Omental fat pad (tissue), 4 donors: Measurements from ENCODE around the gene ARMC3. TPM values are rescaled to one million over a fixed set of nuclear protein-coding genes. Genes with fewer than 3 reads are reported as not detected.

ENCODE experiments used
- ATAC-seq: fragments of 150-250 bp; one replicate; pipeline ENCODE4 v1.9.1; 2016; ENCODE audit warnings: mild to moderate bottlenecking, moderate library complexity; ENCODE audit not compliant: low FRiP score
- DNase-seq: peaks from one replicate; pipeline ENCODE4 v3.0.0-alpha.2; 2019; ENCODE audit warnings: low spot score
- total RNA-seq, 4 donors: library from RNA; depleted of rRNA; stranded (reverse); fragments of >200 nt; gene quantifications; one replicate each; pipeline ENCODE4 v1.1.0, GENCODE V29; 2016
- TF ChIP-seq, protein P1 (sequence below), 3 donors: fragments of 450-650 bp; IDR thresholded peaks; one replicate each; pipeline ENCODE4 v1.5.1; 2016 to 2017; ENCODE audit warnings: antibody characterized with exemption in 3 of 3, mild to moderate bottlenecking in 3 of 3, moderate library complexity in 2 of 3

The ARMC3 gene
- total RNA-seq, 4 donors from 2014 or later = not detected

DNA sequence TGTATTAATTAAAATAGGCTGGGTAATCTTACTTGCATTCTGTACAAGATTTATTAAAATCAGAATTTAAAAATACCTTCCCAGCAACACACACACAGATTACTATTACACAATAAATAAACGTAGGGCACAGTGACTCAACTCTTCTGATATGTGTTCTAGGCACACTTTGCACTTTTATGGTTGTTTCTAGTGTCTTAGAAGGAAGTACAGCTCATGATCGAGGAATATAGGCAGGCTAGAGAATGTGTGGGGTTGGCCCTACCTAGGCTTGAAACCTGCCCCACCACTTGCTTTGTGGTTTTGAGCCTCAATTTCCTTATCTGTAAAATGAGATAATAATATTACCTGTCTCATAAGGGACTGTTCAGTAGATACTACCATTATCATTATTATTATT is 30.5 kb downstream of the ARMC3 start:
- TF ChIP-seq, protein P1, sequence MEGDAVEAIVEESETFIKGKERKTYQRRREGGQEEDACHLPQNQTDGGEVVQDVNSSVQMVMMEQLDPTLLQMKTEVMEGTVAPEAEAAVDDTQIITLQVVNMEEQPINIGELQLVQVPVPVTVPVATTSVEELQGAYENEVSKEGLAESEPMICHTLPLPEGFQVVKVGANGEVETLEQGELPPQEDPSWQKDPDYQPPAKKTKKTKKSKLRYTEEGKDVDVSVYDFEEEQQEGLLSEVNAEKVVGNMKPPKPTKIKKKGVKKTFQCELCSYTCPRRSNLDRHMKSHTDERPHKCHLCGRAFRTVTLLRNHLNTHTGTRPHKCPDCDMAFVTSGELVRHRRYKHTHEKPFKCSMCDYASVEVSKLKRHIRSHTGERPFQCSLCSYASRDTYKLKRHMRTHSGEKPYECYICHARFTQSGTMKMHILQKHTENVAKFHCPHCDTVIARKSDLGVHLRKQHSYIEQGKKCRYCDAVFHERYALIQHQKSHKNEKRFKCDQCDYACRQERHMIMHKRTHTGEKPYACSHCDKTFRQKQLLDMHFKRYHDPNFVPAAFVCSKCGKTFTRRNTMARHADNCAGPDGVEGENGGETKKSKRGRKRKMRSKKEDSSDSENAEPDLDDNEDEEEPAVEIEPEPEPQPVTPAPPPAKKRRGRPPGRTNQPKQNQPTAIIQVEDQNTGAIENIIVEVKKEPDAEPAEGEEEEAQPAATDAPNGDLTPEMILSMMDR (IDR thresholded peaks at IDR 0.05) = no peak
- DNase-seq = no peak
- no peak for ATAC-seq

DNA sequence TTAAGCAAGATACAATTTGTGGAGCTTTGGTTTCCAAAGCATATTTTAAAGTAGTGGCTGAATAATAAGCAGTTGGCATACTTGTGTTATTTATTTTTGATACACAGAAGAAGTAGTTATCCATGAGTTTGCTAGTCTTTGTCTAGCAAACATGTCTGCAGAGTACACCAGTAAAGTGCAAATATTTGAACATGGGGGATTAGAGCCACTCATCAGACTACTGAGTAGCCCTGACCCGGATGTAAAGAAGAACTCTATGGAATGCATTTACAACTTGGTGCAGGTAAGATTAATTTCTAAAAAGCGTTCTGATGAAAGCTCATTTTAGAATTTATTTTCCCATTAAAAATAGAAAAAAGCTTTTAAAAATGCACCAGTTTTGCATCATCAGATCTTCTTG is 31.4 kb downstream of the ARMC3 start:
- DNase-seq (no peak), ATAC-seq (no peak)
- TF ChIP-seq, protein P1 (IDR thresholded peaks at IDR 0.05) = no peak

DNA sequence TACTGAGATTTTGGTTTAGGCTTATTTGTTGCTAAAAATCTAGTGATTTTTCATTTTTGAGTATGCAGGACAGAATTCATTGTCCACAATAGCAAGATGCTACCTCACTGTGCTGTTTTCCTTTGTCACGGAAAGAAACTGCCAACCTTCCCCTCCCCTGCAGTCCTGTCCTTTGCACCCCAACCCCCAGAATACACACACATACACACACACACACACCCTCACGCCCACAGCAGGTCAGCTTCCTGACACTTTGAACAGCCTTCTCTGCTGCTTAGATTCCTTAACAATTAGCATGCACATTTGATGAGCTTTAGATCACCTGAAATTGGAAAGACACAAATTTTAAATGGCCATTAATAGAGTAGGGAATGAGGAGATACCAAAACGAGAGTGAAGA is 32.1 kb downstream of the ARMC3 start:
- no peak for DNase-seq
- TF ChIP-seq, protein P1 (IDR thresholded peaks at IDR 0.05) = no peak
- ATAC-seq = no peak

DNA sequence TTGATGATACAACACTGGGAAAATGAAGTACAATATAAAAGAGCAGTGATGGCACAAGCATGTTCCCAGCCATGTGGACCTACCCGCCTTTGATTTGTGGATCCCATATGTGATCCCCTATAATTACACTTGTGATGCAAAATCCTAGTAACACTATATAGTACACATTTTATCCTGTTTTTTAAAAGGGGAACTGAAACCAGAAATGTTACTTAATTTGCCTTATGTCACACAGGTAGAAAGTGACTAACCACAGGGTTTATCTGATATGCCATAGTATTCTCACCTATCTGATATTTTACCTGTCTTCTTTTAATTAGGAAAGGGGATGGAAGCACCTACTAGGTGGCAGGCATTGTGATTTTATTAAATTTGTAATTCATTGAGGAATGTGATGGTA is 35.0 kb downstream of the ARMC3 start:
- DNase-seq (no peak), ATAC-seq (no peak)
- TF ChIP-seq, protein P1 (IDR thresholded peaks at IDR 0.05) = no peak

DNA sequence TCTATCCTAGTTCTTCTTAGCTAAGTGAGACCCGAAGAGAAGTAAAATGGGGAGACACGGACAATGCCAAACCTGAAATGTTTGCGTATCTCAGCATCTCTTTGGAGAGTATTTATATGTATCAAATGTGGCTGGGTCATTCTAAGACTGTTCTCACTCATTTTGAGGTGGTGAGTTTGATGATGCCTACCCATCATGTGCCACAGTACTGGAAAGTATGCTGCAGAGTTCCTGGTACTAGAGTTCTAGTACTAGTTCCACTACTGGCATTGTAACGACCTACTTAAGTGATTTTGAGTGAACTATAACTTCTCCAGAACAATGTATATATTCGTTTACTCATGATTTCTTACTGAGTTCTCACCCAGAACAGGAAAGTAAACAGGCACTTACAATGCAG is 41.9 kb downstream of the ARMC3 start:
- DNase-seq (no peak), ATAC-seq (no peak)
- TF ChIP-seq, protein P1 (IDR thresholded peaks at IDR 0.05) = no peak

DNA sequence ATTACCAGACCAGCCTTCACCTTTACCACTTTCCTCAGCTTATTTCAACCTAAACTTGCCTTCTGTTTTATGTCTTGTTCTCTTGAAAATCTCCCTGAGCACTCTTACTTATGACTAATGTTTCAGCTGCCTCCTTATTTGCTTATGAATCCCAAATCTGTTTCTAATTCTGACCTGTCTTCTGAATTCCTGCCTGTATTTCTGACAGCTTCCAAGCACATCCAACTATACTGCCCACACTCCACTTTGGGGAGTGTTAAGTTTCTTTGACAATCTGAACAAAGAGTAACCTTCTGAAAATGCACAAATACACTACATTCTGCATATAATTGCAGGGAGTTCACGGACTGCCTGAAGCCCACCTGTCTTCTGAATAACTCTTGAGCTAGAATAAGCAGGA is 48.7 kb downstream of the ARMC3 start:
- TF ChIP-seq, protein P1 (IDR thresholded peaks at IDR 0.05) = no peak
- ATAC-seq (no peak), DNase-seq (no peak)

DNA sequence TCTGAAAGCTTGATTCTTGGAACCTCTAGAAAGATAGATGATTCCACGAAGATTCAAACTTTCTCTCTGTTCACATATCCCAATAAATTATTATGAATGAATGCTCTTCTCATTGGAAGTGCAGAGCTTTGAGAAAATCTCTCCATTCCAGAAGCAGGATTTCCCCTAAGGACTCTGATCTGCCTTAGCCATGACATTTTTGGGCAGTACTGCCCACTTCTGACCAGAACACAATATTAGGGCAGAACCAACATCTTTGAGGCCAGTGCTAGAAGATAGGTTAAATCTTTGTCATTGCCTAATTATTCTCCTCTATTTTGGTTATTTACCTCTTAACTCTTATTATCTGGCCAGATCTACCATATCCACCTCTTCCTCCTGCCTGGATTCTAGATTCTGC is 49.9 kb downstream of the ARMC3 start:
- TF ChIP-seq, protein P1 (IDR thresholded peaks at IDR 0.05) = no peak
- DNase-seq (no peak), ATAC-seq (no peak)
